Parathyroid adenoma (tissue), 2 donors: ENCODE data around the gene STOML1.

Experiments used
- H2AFZ ChIP-seq: fragments of 300-600 bp; sonication (generic); one replicate; pipeline ENCODE4 v1.7.0; 2017; ENCODE audit warnings: antibody characterized with exemption, mild to moderate bottlenecking
- H3K27ac ChIP-seq: fragments of 300-600 bp; sonication (generic); one replicate; pipeline ENCODE4 v1.7.0; 2017
- H3K27me3 ChIP-seq: fragments of 300-600 bp; sonication (generic); one replicate; pipeline ENCODE4 v1.7.0; 2017; ENCODE audit warnings: low read length; ENCODE audit not compliant: control insufficient read depth, insufficient read depth
- H3K36me3 ChIP-seq: fragments of 300-600 bp; sonication (generic); one replicate; pipeline ENCODE4 v1.7.0; 2017; ENCODE audit warnings: low read length; ENCODE audit not compliant: control insufficient read depth, insufficient read depth
- H3K4me1 ChIP-seq: fragments of 300-600 bp; sonication (generic); one replicate; pipeline ENCODE4 v1.7.0; 2017; ENCODE audit warnings: control low read depth
- H3K4me2 ChIP-seq: fragments of 300-600 bp; sonication (generic); one replicate; pipeline ENCODE4 v1.7.0; 2017; ENCODE audit warnings: low read length
- H3K4me3 ChIP-seq: fragments of 300-600 bp; sonication (generic); one replicate; pipeline ENCODE4 v1.7.0; 2017; ENCODE audit warnings: low read depth, low read length
- H3K79me2 ChIP-seq: fragments of 300-600 bp; sonication (generic); one replicate; pipeline ENCODE4 v1.7.0; 2017; ENCODE audit warnings: control low read depth
- H3K9ac ChIP-seq: fragments of 300-600 bp; sonication (generic); one replicate; pipeline ENCODE4 v1.7.0; 2017; ENCODE audit warnings: mild to moderate bottlenecking
- H3K9me3 ChIP-seq: fragments of 300-600 bp; sonication (generic); one replicate; pipeline ENCODE4 v1.7.0; 2017; ENCODE audit warnings: low read length; ENCODE audit not compliant: control insufficient read depth
- CTCF ChIP-seq: fragments of 300-600 bp; sonication (generic); IDR thresholded peaks from one replicate; pipeline ENCODE4 v1.7.0; 2017; ENCODE audit warnings: antibody characterized with exemption, mild to moderate bottlenecking
- donor health status: primary hyperparathyroidism.

The STOML1 gene

GRCh38 chr15:73949496-73949895 is 42.6 kb downstream of the STOML1 start:
- H2AFZ ChIP-seq = no peak overlapping the region
- H3K27ac ChIP-seq = no peak overlapping the region
- H3K36me3 ChIP-seq = no peaks in the 10 kb centered on the region
- H3K79me2 ChIP-seq = no peaks in the 10 kb centered on the region
- H3K9ac ChIP-seq = no peak overlapping the region
- no peak for TF ChIP-seq CTCF
- H3K9me3 ChIP-seq = no peaks in the 10 kb centered on the region
- H3K4me1 ChIP-seq = no peaks in the 10 kb centered on the region
- H3K4me3 ChIP-seq = no peak overlapping the region
- no peaks in the 10 kb centered on the region for H3K27me3 ChIP-seq
- H3K4me2 ChIP-seq = no peak overlapping the region

GRCh38 chr15:73948982-73949381 is 43.1 kb downstream of the STOML1 start:
- Histone ChIP-seq H3K79me2 (no peaks in the 10 kb centered on the region), H3K4me2 (no peak overlapping the region), H3K36me3 (no peaks in the 10 kb centered on the region), H3K27me3 (no peaks in the 10 kb centered on the region), H3K4me3 (no peak overlapping the region), H3K4me1 (no peaks in the 10 kb centered on the region), H2AFZ (no peak overlapping the region), H3K9me3 (no peaks in the 10 kb centered on the region), H3K9ac (no peak overlapping the region), H3K27ac (no peak overlapping the region)
- TF ChIP-seq CTCF = no peak

GRCh38 chr15:73948396-73948795 is 43.7 kb downstream of the STOML1 start:
- H2AFZ ChIP-seq = no peak overlapping the region
- no peaks in the 10 kb centered on the region for H3K9me3 ChIP-seq
- no peak overlapping the region for H3K4me2 ChIP-seq
- no peak overlapping the region for H3K27ac ChIP-seq
- H3K4me1 ChIP-seq = no peaks in the 10 kb centered on the region
- no peak overlapping the region for H3K9ac ChIP-seq
- no peak overlapping the region for H3K4me3 ChIP-seq
- H3K79me2 ChIP-seq = no peaks in the 10 kb centered on the region
- TF ChIP-seq CTCF = no peak
- H3K27me3 ChIP-seq = no peaks in the 10 kb centered on the region
- no peaks in the 10 kb centered on the region for H3K36me3 ChIP-seq

GRCh38 chr15:73947651-73948050 is 44.4 kb downstream of the STOML1 start:
- H3K9me3 ChIP-seq = no peaks in the 10 kb centered on the region
- H3K36me3 ChIP-seq = no peaks in the 10 kb centered on the region
- no peak overlapping the region for H2AFZ ChIP-seq
- no peaks in the 10 kb centered on the region for H3K4me1 ChIP-seq
- H3K27me3 ChIP-seq = no peaks in the 10 kb centered on the region
- no peak overlapping the region for H3K27ac ChIP-seq
- TF ChIP-seq CTCF = no peak
- H3K4me2 ChIP-seq = no peak overlapping the region
- no peak overlapping the region for H3K4me3 ChIP-seq
- no peak overlapping the region for H3K9ac ChIP-seq
- H3K79me2 ChIP-seq = no peaks in the 10 kb centered on the region

GRCh38 chr15:73946795-73947370 is 45.2 kb downstream of the STOML1 start:
- Histone ChIP-seq H3K27ac (no peak overlapping the region), H3K79me2 (no peaks in the 10 kb centered on the region), H3K4me2 (no peak overlapping the region), H3K4me1 (no peaks in the 10 kb centered on the region), H3K9ac (no peak overlapping the region), H3K36me3 (no peaks in the 10 kb centered on the region), H2AFZ (no peak overlapping the region), H3K27me3 (no peaks in the 10 kb centered on the region), H3K4me3 (no peak overlapping the region), H3K9me3 (no peaks in the 10 kb centered on the region)
- TF ChIP-seq CTCF = no peak
